ENCODE measurements around the gene INSR. TPM values are rescaled to one million over a fixed set of nuclear protein-coding genes. Genes with fewer than 3 reads are reported as not detected.

Gene INSR
- total and polyA plus RNA-seq, 2 experiments from 2014 or later = 19.2 to 52.1 TPM

GRCh38 chr19:7119582-7119981, 174.6 kb downstream of the INSR start (continued):
- TF ChIP-seq, protein P1, sequence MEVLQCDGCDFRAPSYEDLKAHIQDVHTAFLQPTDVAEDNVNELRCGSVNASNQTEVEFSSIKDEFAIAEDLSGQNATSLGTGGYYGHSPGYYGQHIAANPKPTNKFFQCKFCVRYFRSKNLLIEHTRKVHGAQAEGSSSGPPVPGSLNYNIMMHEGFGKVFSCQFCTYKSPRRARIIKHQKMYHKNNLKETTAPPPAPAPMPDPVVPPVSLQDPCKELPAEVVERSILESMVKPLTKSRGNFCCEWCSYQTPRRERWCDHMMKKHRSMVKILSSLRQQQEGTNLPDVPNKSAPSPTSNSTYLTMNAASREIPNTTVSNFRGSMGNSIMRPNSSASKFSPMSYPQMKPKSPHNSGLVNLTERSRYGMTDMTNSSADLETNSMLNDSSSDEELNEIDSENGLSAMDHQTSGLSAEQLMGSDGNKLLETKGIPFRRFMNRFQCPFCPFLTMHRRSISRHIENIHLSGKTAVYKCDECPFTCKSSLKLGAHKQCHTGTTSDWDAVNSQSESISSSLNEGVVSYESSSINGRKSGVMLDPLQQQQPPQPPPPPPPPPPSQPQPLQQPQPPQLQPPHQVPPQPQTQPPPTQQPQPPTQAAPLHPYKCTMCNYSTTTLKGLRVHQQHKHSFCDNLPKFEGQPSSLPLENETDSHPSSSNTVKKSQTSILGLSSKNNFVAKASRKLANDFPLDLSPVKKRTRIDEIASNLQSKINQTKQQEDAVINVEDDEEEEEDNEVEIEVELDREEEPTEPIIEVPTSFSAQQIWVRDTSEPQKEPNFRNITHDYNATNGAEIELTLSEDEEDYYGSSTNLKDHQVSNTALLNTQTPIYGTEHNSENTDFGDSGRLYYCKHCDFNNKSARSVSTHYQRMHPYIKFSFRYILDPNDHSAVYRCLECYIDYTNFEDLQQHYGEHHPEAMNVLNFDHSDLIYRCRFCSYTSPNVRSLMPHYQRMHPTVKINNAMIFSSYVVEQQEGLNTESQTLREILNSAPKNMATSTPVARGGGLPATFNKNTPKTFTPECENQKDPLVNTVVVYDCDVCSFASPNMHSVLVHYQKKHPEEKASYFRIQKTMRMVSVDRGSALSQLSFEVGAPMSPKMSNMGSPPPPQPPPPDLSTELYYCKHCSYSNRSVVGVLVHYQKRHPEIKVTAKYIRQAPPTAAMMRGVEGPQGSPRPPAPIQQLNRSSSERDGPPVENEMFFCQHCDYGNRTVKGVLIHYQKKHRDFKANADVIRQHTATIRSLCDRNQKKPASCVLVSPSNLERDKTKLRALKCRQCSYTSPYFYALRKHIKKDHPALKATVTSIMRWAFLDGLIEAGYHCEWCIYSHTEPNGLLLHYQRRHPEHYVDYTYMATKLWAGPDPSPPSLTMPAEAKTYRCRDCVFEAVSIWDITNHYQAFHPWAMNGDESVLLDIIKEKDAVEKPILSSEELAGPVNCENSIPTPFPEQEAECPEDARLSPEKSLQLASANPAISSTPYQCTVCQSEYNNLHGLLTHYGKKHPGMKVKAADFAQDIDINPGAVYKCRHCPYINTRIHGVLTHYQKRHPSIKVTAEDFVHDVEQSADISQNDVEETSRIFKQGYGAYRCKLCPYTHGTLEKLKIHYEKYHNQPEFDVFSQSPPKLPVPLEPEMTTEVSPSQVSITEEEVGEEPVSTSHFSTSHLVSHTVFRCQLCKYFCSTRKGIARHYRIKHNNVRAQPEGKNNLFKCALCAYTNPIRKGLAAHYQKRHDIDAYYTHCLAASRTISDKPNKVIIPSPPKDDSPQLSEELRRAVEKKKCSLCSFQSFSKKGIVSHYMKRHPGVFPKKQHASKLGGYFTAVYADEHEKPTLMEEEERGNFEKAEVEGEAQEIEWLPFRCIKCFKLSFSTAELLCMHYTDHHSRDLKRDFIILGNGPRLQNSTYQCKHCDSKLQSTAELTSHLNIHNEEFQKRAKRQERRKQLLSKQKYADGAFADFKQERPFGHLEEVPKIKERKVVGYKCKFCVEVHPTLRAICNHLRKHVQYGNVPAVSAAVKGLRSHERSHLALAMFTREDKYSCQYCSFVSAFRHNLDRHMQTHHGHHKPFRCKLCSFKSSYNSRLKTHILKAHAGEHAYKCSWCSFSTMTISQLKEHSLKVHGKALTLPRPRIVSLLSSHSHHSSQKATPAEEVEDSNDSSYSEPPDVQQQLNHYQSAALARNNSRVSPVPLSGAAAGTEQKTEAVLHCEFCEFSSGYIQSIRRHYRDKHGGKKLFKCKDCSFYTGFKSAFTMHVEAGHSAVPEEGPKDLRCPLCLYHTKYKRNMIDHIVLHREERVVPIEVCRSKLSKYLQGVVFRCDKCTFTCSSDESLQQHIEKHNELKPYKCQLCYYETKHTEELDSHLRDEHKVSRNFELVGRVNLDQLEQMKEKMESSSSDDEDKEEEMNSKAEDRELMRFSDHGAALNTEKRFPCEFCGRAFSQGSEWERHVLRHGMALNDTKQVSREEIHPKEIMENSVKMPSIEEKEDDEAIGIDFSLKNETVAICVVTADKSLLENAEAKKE (CRISPR knock-in tag; IDR thresholded peaks at IDR 0.05) = no peak
- no peak for TF ChIP-seq REST (IDR thresholded peaks at IDR 0.05; ENCODE audit: unreplicated experiment)
- no peak for TF ChIP-seq ZNF331 (CRISPR knock-in tag; IDR thresholded peaks at IDR 0.05; ENCODE audit: low read depth)
- TF ChIP-seq CREB1 (CRISPR knock-in tag; IDR thresholded peaks at IDR 0.05; ENCODE audit: low read depth) = no peak
- TF ChIP-seq STAT1 (IDR thresholded peaks at IDR 0.05; ENCODE audit: unreplicated experiment) = no peak
- TF ChIP-seq EZH2 (IDR thresholded peaks at IDR 0.05; ENCODE audit: low read depth, unreplicated experiment) = no peak
- TF ChIP-seq ZNF114 (CRISPR knock-in tag; IDR thresholded peaks at IDR 0.05) = no peak
